PC-9 (cell line): ENCODE measurements around the gene CDC42BPA. TPM values are rescaled to one million over a fixed set of nuclear protein-coding genes. Genes with fewer than 3 reads are reported as not detected.

Experiments used
- BruUV-seq: library from RNA; stranded (reverse); fragments of 400-500 nt; replicated peaks from 2 replicates; lab custom pipeline; 2021; lab: Mats Ljungman, UMichigan
- CTCF ChIA-PET: fragments of 300-600 bp; sonication (Branson Sonifier 250); formaldehyde crosslinking; loops from one replicate; lab custom pipeline; 2022; ENCODE audit warnings: antibody characterized with exemption; lab: Charles Lee
- POLR2A ChIA-PET: fragments of 300-600 bp; sonication (Branson Sonifier 250); formaldehyde crosslinking; loops from one replicate; lab custom pipeline; 2022; ENCODE audit warnings: antibody characterized with exemption; ENCODE audit not compliant: unreplicated experiment; lab: Charles Lee
- DNase-seq, 2 experiments: peaks; one replicate each; pipeline versions ENCODE4 v3.0.0 to v3.0.0-alpha.2; 2015 to 2022; ENCODE audit warnings: mixed read lengths in 1 of 2
- H2AFZ ChIP-seq: fragments of 200-600 bp; sonication (generic); 2 replicates; pipeline ENCODE4 v1.8.1; 2017; ENCODE audit warnings: antibody characterized with exemption
- H3F3A ChIP-seq: fragments of 200-600 bp; sonication (generic); 2 replicates; pipeline ENCODE4 v1.8.1; 2017; ENCODE audit warnings: antibody characterized with exemption, mild to moderate bottlenecking, low read depth; ENCODE audit not compliant: insufficient read depth
- H3K27ac ChIP-seq: fragments of 200-600 bp; sonication (generic); 2 replicates; pipeline ENCODE4 v1.6.1; 2016; ENCODE audit warnings: mixed run types
- H3K27me3 ChIP-seq: fragments of 200-600 bp; sonication (generic); 2 replicates; pipeline ENCODE4 v1.6.1; 2016; ENCODE audit warnings: low read depth, mixed run types; ENCODE audit not compliant: insufficient read depth
- H3K36me3 ChIP-seq: fragments of 200-600 bp; sonication (generic); 2 replicates; pipeline ENCODE4 v1.6.1; 2016; ENCODE audit warnings: low read depth, mixed run types
- H3K4me1 ChIP-seq: fragments of 200-600 bp; sonication (generic); replicated peaks from 2 replicates; pipeline ENCODE4 v1.6.1; 2016; ENCODE audit warnings: mixed run types; ENCODE audit not compliant: insufficient read depth
- H3K4me2 ChIP-seq: fragments of 200-600 bp; sonication (generic); 2 replicates; pipeline ENCODE4 v1.6.1; 2017; ENCODE audit warnings: mixed run types
- H3K4me3 ChIP-seq: fragments of 200-600 bp; sonication (generic); 2 replicates; pipeline ENCODE4 v1.6.1; 2016; ENCODE audit warnings: mixed run types
- H3K79me2 ChIP-seq: fragments of 200-600 bp; sonication (generic); 2 replicates; pipeline ENCODE4 v1.6.1; 2017; ENCODE audit warnings: low read depth, mixed run types
- H3K9me2 ChIP-seq: fragments of 200-600 bp; sonication (generic); 2 replicates; pipeline ENCODE4 v1.8.1; 2017; ENCODE audit warnings: mild to moderate bottlenecking; ENCODE audit not compliant: insufficient read depth
- H3K9me3 ChIP-seq: fragments of 200-600 bp; sonication (generic); 2 replicates; pipeline ENCODE4 v1.8.1; 2016; ENCODE audit warnings: low read depth; ENCODE audit not compliant: insufficient read depth
- H4K20me1 ChIP-seq: fragments of 200-600 bp; sonication (generic); 2 replicates; pipeline ENCODE4 v1.8.1; 2017; ENCODE audit not compliant: insufficient read depth
- EZH2 ChIP-seq: fragments of 200-600 bp; sonication (generic); IDR thresholded peaks from 2 replicates; pipeline ENCODE4 v1.8.0; 2017; ENCODE audit warnings: antibody characterized with exemption, low read depth
- intact Hi-C: fragments of 100-400 bp; cut with micrococcal nuclease; formaldehyde crosslinking; loops from one replicate; pipeline ENCODE4 v1.10.0; 2022; ENCODE audit not compliant: unreplicated experiment
- total RNA-seq: library from RNA; stranded (reverse); gene quantifications from 2 replicates; pipeline ENCODE4 v1.2.3, GENCODE V29; 2021
- TF ChIP-seq, protein P1 (sequence below): fragments of 200-600 bp; sonication (generic); conservative IDR thresholded peaks from 2 replicates; pipeline ENCODE4 v1.6.1; 2017; ENCODE audit warnings: mixed run types, antibody characterized with exemption, mild to moderate bottlenecking, moderate library complexity

Gene CDC42BPA
- total RNA-seq, 1 experiment from 2014 or later, result 47.5 TPM

DNA sequence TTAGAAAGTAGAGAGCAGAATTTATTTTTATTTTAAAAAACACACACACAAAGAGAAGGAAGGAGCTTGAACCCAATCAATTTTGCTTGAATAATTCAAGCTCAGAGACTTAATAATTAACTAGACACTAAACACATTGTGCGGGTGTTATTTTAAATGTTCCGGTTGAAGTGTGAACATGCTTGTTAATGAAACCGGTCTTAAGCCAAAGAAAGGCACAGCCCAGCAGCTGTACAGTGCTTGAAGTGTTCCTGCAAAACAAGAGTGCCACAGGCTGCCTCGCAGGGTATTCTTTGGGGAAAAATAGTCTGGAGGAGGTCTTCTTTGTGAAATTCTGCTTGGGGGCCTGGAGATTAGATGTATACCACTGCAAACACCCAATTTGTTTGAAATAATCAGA is 2.2 kb upstream of the CDC42BPA start:
- no peak overlapping the region for H3K4me3 ChIP-seq
- POLR2A ChIA-PET, result no interaction called here
- no peak overlapping the region for H2AFZ ChIP-seq
- peaks cover 25% of the 10 kb centered on the region for H3K4me1 ChIP-seq
- intact Hi-C loops, result no loop called here
- no TSS peak for BruUV-seq
- no peak for DNase-seq
- H4K20me1 ChIP-seq, result peaks cover 11% of the 10 kb centered on the region
- H3K79me2 ChIP-seq, result peaks cover 22% of the 10 kb centered on the region
- H3K9me2 ChIP-seq, result no peaks in the 10 kb centered on the region
- no peaks in the 10 kb centered on the region for H3K36me3 ChIP-seq
- CTCF ChIA-PET, result interaction anchor here (0.7 kb wide), 1 partner anchor 919 kb away, joined by 4 read pairs; no protein-coding TSS in a partner anchor
- TF ChIP-seq EZH2, result no peak
- no peak overlapping the region for H3K27ac ChIP-seq
- no peaks in the 10 kb centered on the region for H3K27me3 ChIP-seq
- peaks cover 28% of the 10 kb centered on the region; the same call in 1 of the 2 replicates for H3F3A ChIP-seq
- H3K4me2 ChIP-seq, result no peak overlapping the region
- no peaks in the 10 kb centered on the region for H3K9me3 ChIP-seq

- Histone ChIP-seq H3K9me3 (no peaks in the 10 kb centered on the region), H4K20me1 (peaks cover 15% of the 10 kb centered on the region), H3K27me3 (no peaks in the 10 kb centered on the region), H3K4me3 (peak overlapping the region; percentile 77), H3K27ac (peak overlapping the region; percentile 73), H3K4me2 (peak overlapping the region; percentile 92), H3F3A (peaks cover 26% of the 10 kb centered on the region; the same call in 1 of the 2 replicates), H3K9me2 (no peaks in the 10 kb centered on the region), H3K36me3 (no peaks in the 10 kb centered on the region), H2AFZ (peak overlapping the region; percentile 92), H3K4me1 (peaks cover 37% of the 10 kb centered on the region), H3K79me2 (peaks cover 37% of the 10 kb centered on the region)
- TSS peak; percentile 87 for BruUV-seq
- TF ChIP-seq, protein P1, sequence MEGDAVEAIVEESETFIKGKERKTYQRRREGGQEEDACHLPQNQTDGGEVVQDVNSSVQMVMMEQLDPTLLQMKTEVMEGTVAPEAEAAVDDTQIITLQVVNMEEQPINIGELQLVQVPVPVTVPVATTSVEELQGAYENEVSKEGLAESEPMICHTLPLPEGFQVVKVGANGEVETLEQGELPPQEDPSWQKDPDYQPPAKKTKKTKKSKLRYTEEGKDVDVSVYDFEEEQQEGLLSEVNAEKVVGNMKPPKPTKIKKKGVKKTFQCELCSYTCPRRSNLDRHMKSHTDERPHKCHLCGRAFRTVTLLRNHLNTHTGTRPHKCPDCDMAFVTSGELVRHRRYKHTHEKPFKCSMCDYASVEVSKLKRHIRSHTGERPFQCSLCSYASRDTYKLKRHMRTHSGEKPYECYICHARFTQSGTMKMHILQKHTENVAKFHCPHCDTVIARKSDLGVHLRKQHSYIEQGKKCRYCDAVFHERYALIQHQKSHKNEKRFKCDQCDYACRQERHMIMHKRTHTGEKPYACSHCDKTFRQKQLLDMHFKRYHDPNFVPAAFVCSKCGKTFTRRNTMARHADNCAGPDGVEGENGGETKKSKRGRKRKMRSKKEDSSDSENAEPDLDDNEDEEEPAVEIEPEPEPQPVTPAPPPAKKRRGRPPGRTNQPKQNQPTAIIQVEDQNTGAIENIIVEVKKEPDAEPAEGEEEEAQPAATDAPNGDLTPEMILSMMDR, result no peak
- TF ChIP-seq EZH2, result no peak
- ChIA-PET CTCF (interaction anchor here (1.2 kb wide), 1 partner anchor 31 kb away, joined by 3 read pairs; no protein-coding TSS in a partner anchor), POLR2A (interaction anchor here (0.6 to 0.7 kb wide), 3 partner anchors 17 to 380 kb away, joined by 4 to 5 read pairs (median 4); no protein-coding TSS in a partner anchor)
- peak in 1 of 2 experiments; percentile 61 for DNase-seq
- intact Hi-C loops, result loop anchor here (1.0 to 10.0 kb wide), 3 partner anchors 38 to 184 kb away; no protein-coding TSS in a partner anchor
Observed at GRCh38 chr1:227318853-227319607, 738 bp upstream of the CDC42BPA start.

DNA sequence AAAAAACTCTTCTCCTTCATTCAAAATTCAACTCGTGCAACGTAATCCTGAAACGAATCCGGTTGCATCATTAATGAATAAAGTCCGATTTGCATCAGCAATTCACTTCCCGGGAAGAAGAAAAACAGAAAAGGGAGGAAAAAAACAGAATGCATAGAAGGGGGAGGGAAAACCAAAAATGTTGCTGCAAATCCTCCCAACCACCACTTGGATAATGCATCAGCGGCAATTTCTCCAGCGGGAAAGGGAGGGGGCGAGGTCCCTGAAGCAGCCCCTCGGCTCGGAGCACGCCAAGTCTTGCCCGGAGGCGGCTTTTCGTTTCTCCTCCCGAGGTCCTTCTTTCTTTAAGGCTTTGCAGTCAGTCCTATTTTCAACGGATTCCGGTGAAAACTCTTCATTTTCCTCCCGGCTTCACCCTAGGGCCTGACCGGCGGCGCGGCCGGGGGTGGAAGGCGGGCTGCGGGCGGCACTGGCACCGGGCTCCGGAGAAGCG is 723 bp downstream of the CDC42BPA start:
- Histone ChIP-seq H2AFZ (peak overlapping the region; percentile 92), H3K36me3 (0 out of 2 replicates have a peak, but pooled peaks cover 3% of the 10 kb centered on the region), H3K27me3 (no peaks in the 10 kb centered on the region), H3F3A (0 out of 2 replicates have a peak, but pooled peaks cover 14% of the 10 kb centered on the region), H3K4me2 (peak overlapping the region; percentile 92), H3K4me1 (peaks cover 37% of the 10 kb centered on the region), H3K27ac (peak overlapping the region; percentile 73), H3K9me3 (no peaks in the 10 kb centered on the region), H3K79me2 (peaks cover 51% of the 10 kb centered on the region), H3K4me3 (peak overlapping the region; percentile 77), H3K9me2 (no peaks in the 10 kb centered on the region), H4K20me1 (peaks cover 22% of the 10 kb centered on the region)
- ChIA-PET POLR2A (no interaction called here), CTCF (interaction anchor here (0.6 kb wide), 1 partner anchor 83 kb away, joined by 5 read pairs; no protein-coding TSS in a partner anchor)
- TF ChIP-seq, protein P1, result peak; percentile 21; the same call in 1 of the 2 replicates
- TF ChIP-seq EZH2, result no peak
- DNase-seq, result peak; percentile 49 to 52
- BruUV-seq, result TSS peak; percentile 57
- intact Hi-C loops, result loop anchor here (1.0 to 10.0 kb wide), 4 partner anchors 17 to 183 kb away; no protein-coding TSS in a partner anchor
